DMS 273 (cell line): ENCODE measurements around the gene RABGEF1.
"Not testable (repeated sequence)": the region's sequence is repeated elsewhere in the genome, so short reads cannot be mapped to it uniquely, and the experiment has no call there.

Experiments used
- DNase-seq: peaks from one replicate; lab custom pipeline; 2025; ENCODE audit not compliant: unreplicated experiment; lab: John Stamatoyannopoulos, UW

RABGEF1 gene

GRCh38 chr7:66807736-66808135, 67.2 kb downstream of the RABGEF1 start:
- DNase-seq: no peak

- no peak for DNase-seq
Observed at GRCh38 chr7:66810716-66811115, 70.2 kb downstream of the RABGEF1 start.

- not testable (repeated sequence) for DNase-seq
Observed at GRCh38 chr7:66815186-66815875, 74.8 kb downstream of the RABGEF1 start.

- no peak for DNase-seq
Observed at GRCh38 chr7:66815951-66816350, 75.4 kb downstream of the RABGEF1 start.

GRCh38 chr7:66816658-66817057, 76.1 kb downstream of the RABGEF1 start:
- not testable (repeated sequence) for DNase-seq

GRCh38 chr7:66817208-66817795, 76.8 kb downstream of the RABGEF1 start:
- DNase-seq: not testable (repeated sequence)

GRCh38 chr7:66817956-66818355, 77.4 kb downstream of the RABGEF1 start:
- DNase-seq: not testable (repeated sequence)

- no peak for DNase-seq
Observed at GRCh38 chr7:66824041-66824440, 83.5 kb downstream of the RABGEF1 start.

- DNase-seq: peak; percentile 76
Observed at GRCh38 chr7:66825538-66825937, 85.0 kb downstream of the RABGEF1 start.

GRCh38 chr7:66826649-66827048, 86.1 kb downstream of the RABGEF1 start:
- DNase-seq: no peak

GRCh38 chr7:66830976-66831375, 90.4 kb downstream of the RABGEF1 start:
- not testable (repeated sequence) for DNase-seq

- DNase-seq: no peak
Observed at GRCh38 chr7:66832531-66833351, 92.2 kb downstream of the RABGEF1 start.

- peak; percentile 88 for DNase-seq
Observed at GRCh38 chr7:66837007-66837406, 96.5 kb downstream of the RABGEF1 start.

GRCh38 chr7:66837661-66838060, 97.1 kb downstream of the RABGEF1 start:
- DNase-seq: no peak

- DNase-seq: no peak
Observed at GRCh38 chr7:66839814-66840213, 99.3 kb downstream of the RABGEF1 start.

- DNase-seq: no peak
Observed at GRCh38 chr7:66840316-66840715, 99.8 kb downstream of the RABGEF1 start.

- no peak for DNase-seq
Observed at GRCh38 chr7:66841898-66842297, 101.4 kb downstream of the RABGEF1 start.

GRCh38 chr7:66843492-66843891, 103.0 kb downstream of the RABGEF1 start:
- not testable (repeated sequence) for DNase-seq

- DNase-seq: peak; percentile 100
Observed at GRCh38 chr7:66844552-66845378, 104.2 kb downstream of the RABGEF1 start.

- DNase-seq: peak; percentile 44
Observed at GRCh38 chr7:66845379-66846095, 105.0 kb downstream of the RABGEF1 start.
